K562 (cell line): Measurements from ENCODE around the gene ATG13. TPM values are rescaled to one million over a fixed set of nuclear protein-coding genes. Genes with fewer than 3 reads are reported as not detected.

Experiments
- CBX5 ChIP-seq: IDR thresholded peaks from 2 replicates; pipeline ENCODE4 v1.6.1; 2014; ENCODE audit warnings: low read depth, borderline replicate concordance
- CBX8 ChIP-seq: fragments of 200-600 bp; sonication (generic); IDR thresholded peaks from 2 replicates; pipeline ENCODE4 v1.6.1; 2012; ENCODE audit warnings: borderline replicate concordance, mixed run types, low read depth, mild to moderate bottlenecking, moderate library complexity, mixed read lengths, low read length, control low read depth, inconsistent platforms; ENCODE audit not compliant: poor library complexity, severe bottlenecking; ENCODE audit errors: extremely low read depth
- CHD7 ChIP-seq: fragments of 200-600 bp; sonication (generic); IDR thresholded peaks from one replicate; pipeline ENCODE4 v1.6.1; 2012; ENCODE audit warnings: mild to moderate bottlenecking, low read depth, low read length, inconsistent platforms
- ERF ChIP-seq: fragments of 450-650 bp; formaldehyde crosslinking; IDR thresholded peaks from 2 replicates; pipeline ENCODE4 v1.4.0; 2020; ENCODE audit warnings: mild to moderate bottlenecking, mixed read lengths
- ESRRA ChIP-seq: fragments of 450-650 bp; IDR thresholded peaks from 2 replicates; pipeline ENCODE4 v1.6.1; 2014; ENCODE audit warnings: low read depth, mild to moderate bottlenecking, moderate library complexity, borderline replicate concordance
- HDAC6 ChIP-seq: IDR thresholded peaks from 2 replicates; pipeline ENCODE4 v1.6.1; 2012; ENCODE audit warnings: low read depth, mild to moderate bottlenecking, control low read depth, inconsistent platforms, low read length, moderate library complexity
- HDGF ChIP-seq: fragments of 450-650 bp; IDR thresholded peaks from 2 replicates; pipeline ENCODE4 v1.6.1; 2016
- IRF2 ChIP-seq: sonication (generic); formaldehyde crosslinking; IDR thresholded peaks from 2 replicates; pipeline ENCODE4 v1.8.1; 2022; ENCODE audit warnings: mild to moderate bottlenecking, missing genetic modification reagents
- MEF2A ChIP-seq: IDR thresholded peaks from 2 replicates; pipeline ENCODE4 v1.6.1; 2011; ENCODE audit warnings: low read depth, mild to moderate bottlenecking, low read length, moderate library complexity; ENCODE audit not compliant: control insufficient read depth
- MTF1 ChIP-seq: fragments of 250-450 bp; sonication (Bioruptor Pico); IDR thresholded peaks from 2 replicates; pipeline ENCODE4 v1.9.0; 2021; ENCODE audit warnings: moderate library complexity, mild to moderate bottlenecking, inconsistent platforms, borderline replicate concordance
- NCOR1 ChIP-seq: fragments of 450-650 bp; IDR thresholded peaks from 2 replicates; pipeline ENCODE4 v1.6.1; 2016; ENCODE audit warnings: mild to moderate bottlenecking, moderate library complexity
- PYGO2 ChIP-seq: fragments of 450-650 bp; IDR thresholded peaks from 2 replicates; pipeline ENCODE4 v1.6.1; 2016; ENCODE audit warnings: mild to moderate bottlenecking, missing genetic modification characterization, moderate library complexity, missing compliant biosample characterization
- SRF ChIP-seq, 2 experiments: fragments of 250-450, 450-650 bp in 1 of 2; sonication (Bioruptor Pico) in 1 of 2; sonication (generic) in 1 of 2; formaldehyde crosslinking; IDR thresholded peaks; 2 replicates each; pipeline versions ENCODE4 v1.5.0 to v1.5.1; 2020 to 2022; ENCODE audit warnings: mild to moderate bottlenecking in 1 of 2, missing genetic modification reagents in 1 of 2
- TBP ChIP-seq: optimal IDR thresholded peaks from 2 replicates; pipeline ENCODE3; 2011; ENCODE audit warnings: low read depth, low read length, improper control_type of control experiment
- TCF7L2 ChIP-seq: fragments of 150-350 bp; IDR thresholded peaks from 2 replicates; pipeline ENCODE4 v1.6.1; 2016; ENCODE audit warnings: low read depth, mild to moderate bottlenecking, low read length, moderate library complexity
- TEAD4 ChIP-seq, 2 experiments: sonication (generic) in 1 of 2; formaldehyde crosslinking in 1 of 2; IDR thresholded peaks; 2 replicates each; pipeline versions ENCODE4 v1.6.1 to v1.8.0; 2012 to 2022; ENCODE audit warnings: borderline replicate concordance in 1 of 2, inconsistent platforms in 1 of 2, low read length in 1 of 2, mild to moderate bottlenecking in 1 of 2, missing genetic modification reagents in 1 of 2
- YBX1 ChIP-seq: fragments of 450-650 bp; IDR thresholded peaks from 2 replicates; pipeline ENCODE4 v1.7.1; 2016; ENCODE audit warnings: mild to moderate bottlenecking
- polyA plus RNA-seq, 8 experiments: library from polyadenylated mRNA; depleted of rRNA in 4 of 8; stranded (reverse) in 5 of 8; unstranded in 3 of 8; fragments of >200 nt; fragmentation: Nextera tagmentation in 2 of 8; fragmentation: Illumina TruSeq in 1 of 8; extraction: Ambion mirVana in 2 of 8; extraction: Trizol in 1 of 8; gene quantifications; 2 replicates each; pipeline versions ENCODE4 v1.2.1 to v1.2.3, GENCODE V29; 2011 to 2014; ENCODE audit warnings: inconsistent platforms in 1 of 8, missing spikeins in 1 of 8
- total RNA-seq, 7 experiments: library from RNA; depleted of rRNA in 6 of 7; stranded (reverse); fragments of >200 nt in 6 of 7; fragmentation: Illumina TruSeq in 2 of 7; extraction: Trizol in 2 of 7; gene quantifications; 2 replicates each; pipeline versions ENCODE4 v1.2.1 to v1.2.3, GENCODE V29; 2011 to 2021; ENCODE audit warnings: low replicate concordance in 1 of 7

Gene ATG13
- total and polyA plus RNA-seq, 9 of the 15 experiments (the other 6 are each of a cell fraction or from before 2014, with no cell fraction given) = 13.1 to 61.5 (median 36.5) TPM

- TF ChIP-seq HDGF (no peak), CBX8 (no peak), MTF1 (CRISPR knock-in tag) (no peak), IRF2 (CRISPR knock-in tag) (no peak), NCOR1 (no peak; the same call in 1 of the 2 replicates), YBX1 (no peak), ESRRA (peak; percentile 28), HDAC6 (no peak), CHD7 (no peak), TBP (peak; percentile 89), CBX5 (no peak), TEAD4 (IDR thresholded peaks at IDR 0.05; ENCODE audit: low read length) (no peak), TEAD4 (CRISPR knock-in tag; IDR thresholded peaks at IDR 0.05; ENCODE audit: borderline replicate concordance) (0 out of 2 replicates have a peak, but pooled peaks have one; percentile 22), TCF7L2 (no peak), ERF (CRISPR knock-in tag) (no peak), MEF2A (0 out of 2 replicates have a peak, but pooled peaks have one; percentile 49), SRF (CRISPR knock-in tag; IDR thresholded peaks at IDR 0.05) (no peak), PYGO2 (no peak)
These were observed 23.6 kb upstream of the ATG13 start, which contains the start of gene AMBRA1 (continued) for GRCh38 chr11:46593550-46594373.
